Measurements from ENCODE around the gene COPS9.

COPS9 gene

GRCh38 chr2:240179941-240180666, 44.0 kb upstream of the COPS9 start:
- TF ChIP-seq, protein P1, sequence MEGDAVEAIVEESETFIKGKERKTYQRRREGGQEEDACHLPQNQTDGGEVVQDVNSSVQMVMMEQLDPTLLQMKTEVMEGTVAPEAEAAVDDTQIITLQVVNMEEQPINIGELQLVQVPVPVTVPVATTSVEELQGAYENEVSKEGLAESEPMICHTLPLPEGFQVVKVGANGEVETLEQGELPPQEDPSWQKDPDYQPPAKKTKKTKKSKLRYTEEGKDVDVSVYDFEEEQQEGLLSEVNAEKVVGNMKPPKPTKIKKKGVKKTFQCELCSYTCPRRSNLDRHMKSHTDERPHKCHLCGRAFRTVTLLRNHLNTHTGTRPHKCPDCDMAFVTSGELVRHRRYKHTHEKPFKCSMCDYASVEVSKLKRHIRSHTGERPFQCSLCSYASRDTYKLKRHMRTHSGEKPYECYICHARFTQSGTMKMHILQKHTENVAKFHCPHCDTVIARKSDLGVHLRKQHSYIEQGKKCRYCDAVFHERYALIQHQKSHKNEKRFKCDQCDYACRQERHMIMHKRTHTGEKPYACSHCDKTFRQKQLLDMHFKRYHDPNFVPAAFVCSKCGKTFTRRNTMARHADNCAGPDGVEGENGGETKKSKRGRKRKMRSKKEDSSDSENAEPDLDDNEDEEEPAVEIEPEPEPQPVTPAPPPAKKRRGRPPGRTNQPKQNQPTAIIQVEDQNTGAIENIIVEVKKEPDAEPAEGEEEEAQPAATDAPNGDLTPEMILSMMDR (IDR thresholded peaks at IDR 0.05; ENCODE audit: borderline replicate concordance, insufficient read depth, low read depth, low read length) = no peak
- no peak overlapping the region for H3K4me3 ChIP-seq (ENCODE audit: low read depth, low read length)

DNA sequence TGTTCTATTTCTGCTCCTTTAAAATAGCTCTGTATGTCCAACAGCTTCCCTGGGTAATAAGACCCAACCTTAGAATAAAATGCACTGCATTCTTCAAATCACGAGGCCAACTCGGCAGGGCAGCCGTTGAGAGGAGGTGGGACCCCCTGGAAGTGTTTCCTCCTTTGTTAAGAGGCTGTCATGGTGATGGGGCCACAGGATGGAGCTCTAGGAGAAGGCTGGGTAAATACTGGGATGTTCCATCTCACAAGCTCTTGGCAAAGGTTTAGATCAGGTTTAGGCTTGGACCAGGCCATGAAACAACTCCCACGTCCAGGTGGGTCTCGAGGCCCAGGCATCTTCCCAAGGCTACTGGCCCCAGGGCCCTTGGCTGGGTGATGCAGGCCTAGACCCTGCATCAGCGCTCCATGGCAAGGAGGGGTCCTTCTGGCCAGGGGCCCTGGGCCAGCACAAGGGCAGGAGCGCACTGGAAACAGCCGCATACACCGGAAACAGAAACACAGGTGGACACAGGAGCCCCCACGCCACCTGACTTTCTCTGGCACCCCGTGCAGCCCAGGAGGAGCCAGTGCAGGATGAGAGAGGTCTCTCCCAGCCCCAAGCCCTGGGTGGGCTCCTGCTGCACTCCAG, 43.2 kb upstream of the COPS9 start:
- H3K4me3 ChIP-seq (ENCODE audit: low read depth, low read length) = no peak overlapping the region

DNA sequence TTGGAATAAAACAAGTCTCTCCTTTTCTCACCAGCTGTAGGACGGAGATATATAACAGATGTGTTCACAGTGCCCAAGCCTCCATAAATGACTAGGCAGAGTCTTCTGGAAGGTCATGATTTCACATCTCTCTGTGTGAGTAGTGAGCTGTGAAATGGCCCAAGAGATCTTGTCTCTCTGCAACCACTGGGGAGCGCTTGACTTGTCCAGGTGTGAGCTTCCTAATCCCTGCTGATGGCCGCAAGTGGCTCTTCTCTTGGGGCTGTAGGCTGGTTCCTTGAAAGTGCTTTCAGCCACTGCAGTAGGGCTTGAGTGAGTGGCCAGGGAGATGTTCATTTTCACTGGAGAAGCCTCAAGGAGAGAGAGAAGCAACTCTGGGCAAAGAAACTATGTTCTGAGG, 42.5 kb upstream of the COPS9 start:
- TF ChIP-seq, protein P1 (IDR thresholded peaks at IDR 0.05; ENCODE audit: borderline replicate concordance, insufficient read depth, low read depth, low read length) = no peak
- H3K4me3 ChIP-seq (ENCODE audit: low read depth, low read length) = no peak overlapping the region

More for the DNA sequence above, 43.2 kb upstream of the COPS9 start:
- TF ChIP-seq, protein P1 (IDR thresholded peaks at IDR 0.05; ENCODE audit: borderline replicate concordance, insufficient read depth, low read depth, low read length) = no peak

GRCh38 chr2:240174496-240174895, 38.4 kb upstream of the COPS9 start:
- TF ChIP-seq, protein P1 (IDR thresholded peaks at IDR 0.05; ENCODE audit: borderline replicate concordance, insufficient read depth, low read depth, low read length) = no peak
- H3K4me3 ChIP-seq (ENCODE audit: low read depth, low read length) = no peak overlapping the region

GRCh38 chr2:240172071-240172895, 36.2 kb upstream of the COPS9 start:
- TF ChIP-seq, protein P1 (IDR thresholded peaks at IDR 0.05; ENCODE audit: borderline replicate concordance, insufficient read depth, low read depth, low read length) = no peak
- no peak overlapping the region for H3K4me3 ChIP-seq (ENCODE audit: low read depth, low read length)

GRCh38 chr2:240170883-240171282, 34.8 kb upstream of the COPS9 start:
- TF ChIP-seq, protein P1 (IDR thresholded peaks at IDR 0.05; ENCODE audit: borderline replicate concordance, insufficient read depth, low read depth, low read length) = no peak

More at GRCh38 chr2:240170883-240171282, 34.8 kb upstream of the COPS9 start:
- no peak overlapping the region for H3K4me3 ChIP-seq (ENCODE audit: low read depth, low read length)
